GM21528 (cell line): ENCODE results near the gene TNS1.

ENCODE experiments used
- ATAC-seq: cut with Tn5 transposase; IDR thresholded peaks from one replicate; pipeline ENCODE4 v1.9.1; 2021; ENCODE audit warnings: mild to moderate bottlenecking, moderate library complexity; ENCODE audit not compliant: unreplicated experiment, low FRiP score

Gene TNS1

DNA sequence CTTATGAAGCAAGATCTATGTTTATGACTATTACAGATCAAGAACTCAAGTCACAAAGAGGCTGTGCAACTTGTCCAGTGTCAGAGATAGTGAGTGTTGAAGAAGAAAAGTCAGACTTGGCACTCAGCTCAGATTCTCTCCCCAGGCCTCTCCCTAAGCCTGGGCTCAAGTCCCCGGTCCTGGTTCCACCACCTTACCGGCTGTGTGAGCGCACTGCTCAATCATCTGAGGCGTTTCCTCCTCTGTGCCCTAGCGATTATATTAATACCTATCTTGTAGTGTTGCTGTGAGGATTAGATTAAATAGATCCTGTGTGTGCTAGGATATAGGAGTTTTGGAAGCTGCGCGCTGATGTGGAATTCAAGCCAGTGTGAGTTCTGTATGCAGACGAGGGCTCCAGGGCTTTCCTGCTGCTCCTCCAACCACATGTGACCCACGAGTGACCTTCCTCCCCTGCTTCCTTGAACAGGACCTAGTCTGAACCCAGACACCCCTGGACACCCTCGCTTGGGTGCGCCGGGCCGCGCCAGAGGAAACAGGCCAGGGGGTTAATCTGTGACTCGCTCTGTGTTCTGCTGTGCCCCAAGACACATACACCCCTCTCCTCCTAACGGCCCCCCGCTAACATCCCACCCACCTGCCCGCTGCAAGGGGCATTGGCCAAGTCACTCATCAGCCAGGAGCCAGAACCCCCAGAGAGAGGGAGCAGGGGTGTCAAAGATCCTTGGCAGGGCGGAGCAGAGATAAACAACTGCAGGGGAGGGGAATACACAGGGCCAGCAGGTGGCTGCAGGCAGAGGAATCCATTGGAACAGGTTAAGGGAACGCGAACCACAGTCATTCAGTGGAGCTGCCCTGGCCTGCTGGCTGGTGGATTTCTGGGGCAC, 38.3 kb downstream of the TNS1 start:
- ATAC-seq = no peak

GRCh38 chr2:217960351-217960750, 42.4 kb downstream of the TNS1 start:
- no peak for ATAC-seq

DNA sequence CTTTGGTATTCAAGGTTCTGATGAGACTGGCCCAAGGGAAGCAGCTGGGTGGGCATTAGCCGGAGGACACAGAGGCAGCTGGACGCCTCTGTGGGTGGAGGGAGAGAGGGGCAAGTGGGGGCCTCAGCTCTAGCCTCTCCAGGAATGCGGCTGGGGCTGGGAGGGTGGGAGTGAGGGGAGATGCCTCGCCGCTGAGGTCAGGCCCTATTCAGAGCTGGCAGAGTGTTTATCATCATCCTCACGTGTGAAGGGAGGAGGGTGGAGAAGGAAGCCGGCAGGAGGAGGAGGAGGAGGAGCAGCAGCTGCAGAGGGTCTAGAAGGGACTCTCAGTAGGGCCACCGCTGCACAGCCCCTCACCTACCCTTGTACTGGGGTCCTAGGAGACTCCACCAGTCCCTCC, 43.1 kb downstream of the TNS1 start:
- no peak for ATAC-seq

GRCh38 chr2:217958884-217959225, 43.9 kb downstream of the TNS1 start:
- no peak for ATAC-seq

DNA sequence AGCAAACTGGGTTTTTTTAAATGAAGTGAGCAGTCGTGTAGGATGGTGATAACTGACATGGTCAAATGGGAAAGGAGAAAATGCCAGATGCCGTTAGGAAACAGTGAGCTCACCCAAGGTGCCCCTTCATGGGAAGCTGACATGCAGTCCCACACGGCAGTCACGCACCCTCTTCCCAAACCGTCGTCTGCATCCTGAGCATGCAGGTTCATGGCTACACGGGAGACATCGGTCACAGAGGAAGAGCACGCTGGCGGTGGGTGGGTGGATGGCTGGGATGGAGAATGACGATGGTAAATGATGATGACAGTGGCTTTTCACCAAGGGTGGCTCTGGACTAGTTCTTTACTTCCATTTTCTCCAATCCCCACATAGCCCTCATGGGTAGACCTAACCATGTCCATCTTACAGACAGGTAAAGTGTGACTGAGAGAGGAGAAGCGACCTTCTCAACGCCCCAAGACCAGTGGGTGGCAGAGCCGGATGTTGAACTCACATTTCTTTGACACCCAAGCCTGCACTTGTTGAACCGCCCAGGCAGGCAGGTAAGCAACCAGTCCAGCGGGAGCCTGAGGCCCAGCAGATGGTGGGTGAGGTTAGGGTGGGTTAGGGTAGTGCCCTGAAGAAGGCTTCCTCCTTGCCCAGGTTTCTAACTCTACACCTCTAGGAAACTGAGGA, 44.5 kb downstream of the TNS1 start:
- ATAC-seq = no peak

- ATAC-seq = no peak
These were observed 46.0 kb downstream of the TNS1 start for GRCh38 chr2:217956586-217957457.

GRCh38 chr2:217955881-217956493, 46.8 kb downstream of the TNS1 start:
- ATAC-seq = no peak

DNA sequence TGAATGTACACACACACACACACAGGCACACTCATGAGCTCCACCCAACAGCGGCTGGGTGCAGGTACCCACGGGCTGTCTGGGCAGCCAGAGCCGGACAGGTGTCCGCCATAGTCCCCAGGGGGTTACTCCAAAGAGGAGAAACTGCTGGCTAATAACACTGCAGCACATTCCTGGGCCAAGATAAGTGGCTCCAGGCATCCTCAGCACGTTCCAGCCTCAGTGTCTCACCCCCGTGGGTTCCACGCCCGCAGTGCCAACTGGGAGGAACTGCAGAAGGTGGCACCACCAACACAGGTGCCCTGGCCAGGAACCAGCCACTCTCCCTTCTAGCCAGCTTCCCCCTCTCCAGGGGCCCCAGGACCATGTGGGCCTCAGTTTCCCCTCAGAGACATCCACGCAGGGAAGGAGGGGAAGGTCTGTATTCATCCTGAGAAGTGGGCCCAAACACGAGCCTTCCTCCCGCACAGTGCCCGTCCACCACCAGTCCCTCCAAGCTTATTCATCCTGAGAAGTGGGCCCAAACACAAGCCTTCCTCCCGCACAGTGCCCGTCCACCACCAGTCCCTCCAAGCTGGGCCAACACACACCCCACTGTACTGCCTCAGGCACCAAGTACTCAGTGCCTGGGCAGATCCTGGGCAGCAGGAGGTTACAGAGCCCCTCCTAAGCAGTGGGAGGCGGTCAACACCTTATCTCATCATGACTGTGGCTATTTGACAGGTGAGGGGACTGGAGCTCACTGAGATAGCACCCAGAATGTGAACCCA, 47.6 kb downstream of the TNS1 start:
- no peak for ATAC-seq

GRCh38 chr2:217954469-217954868, 48.3 kb downstream of the TNS1 start:
- no peak for ATAC-seq

- no peak for ATAC-seq
These were observed 48.7 kb downstream of the TNS1 start for GRCh38 chr2:217954051-217954450.

- ATAC-seq = no peak
These were observed 49.3 kb downstream of the TNS1 start for GRCh38 chr2:217953531-217953932.

- no peak for ATAC-seq
These were observed 49.7 kb downstream of the TNS1 start for GRCh38 chr2:217953011-217953481.

DNA sequence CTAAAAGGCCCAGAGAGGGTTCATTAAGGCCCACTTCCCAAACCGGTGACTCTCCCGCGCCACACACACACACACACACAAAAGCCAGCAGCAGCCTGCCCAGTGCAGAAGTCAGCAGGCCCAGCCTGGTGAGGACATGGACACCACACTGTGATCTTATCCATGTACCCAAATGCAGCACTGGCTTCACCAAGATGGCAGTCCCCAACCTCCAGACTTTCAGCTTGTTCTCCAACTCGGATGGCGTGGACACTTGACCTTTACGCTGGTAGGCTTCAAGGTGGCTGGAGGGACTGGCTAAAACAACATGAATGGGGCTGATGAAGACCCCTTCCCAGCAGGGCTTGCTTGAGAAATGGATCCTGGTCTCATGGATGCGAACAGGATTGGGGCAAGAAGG, 50.4 kb downstream of the TNS1 start:
- ATAC-seq = no peak

DNA sequence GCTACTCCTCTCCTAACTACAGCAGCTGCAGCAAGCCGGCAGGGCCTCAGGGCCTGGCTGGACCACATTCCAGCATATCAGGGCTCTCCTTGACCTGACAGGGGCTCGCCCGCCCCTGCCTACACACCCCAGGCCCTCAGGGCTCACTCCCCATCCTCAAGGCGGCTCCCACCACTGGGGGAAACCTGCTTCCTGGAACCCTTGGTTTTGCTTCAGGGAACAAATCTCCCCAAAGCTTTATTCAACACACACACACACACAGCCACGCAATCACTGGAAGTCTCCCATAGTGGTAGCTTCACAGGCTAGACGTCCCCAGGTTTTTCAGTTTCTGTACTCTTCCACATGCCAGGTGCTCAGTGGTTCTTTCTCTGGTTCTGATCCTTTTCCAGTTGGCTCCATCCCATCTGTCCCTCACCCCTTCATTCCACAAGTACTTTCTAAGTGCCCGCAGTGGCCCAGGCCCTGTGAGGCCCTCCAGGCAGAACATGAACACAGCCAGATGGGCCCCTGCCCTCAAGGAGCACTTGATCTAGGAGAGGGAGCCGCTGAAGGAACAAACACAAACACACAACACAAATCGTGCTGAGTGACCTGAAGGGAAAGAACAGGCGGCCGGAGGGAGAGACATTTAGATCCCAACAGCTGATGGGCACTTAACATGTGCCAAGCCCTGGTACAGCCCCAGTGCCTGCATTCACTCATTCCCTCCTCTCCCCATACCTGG, 51.1 kb downstream of the TNS1 start:
- ATAC-seq = no peak

DNA sequence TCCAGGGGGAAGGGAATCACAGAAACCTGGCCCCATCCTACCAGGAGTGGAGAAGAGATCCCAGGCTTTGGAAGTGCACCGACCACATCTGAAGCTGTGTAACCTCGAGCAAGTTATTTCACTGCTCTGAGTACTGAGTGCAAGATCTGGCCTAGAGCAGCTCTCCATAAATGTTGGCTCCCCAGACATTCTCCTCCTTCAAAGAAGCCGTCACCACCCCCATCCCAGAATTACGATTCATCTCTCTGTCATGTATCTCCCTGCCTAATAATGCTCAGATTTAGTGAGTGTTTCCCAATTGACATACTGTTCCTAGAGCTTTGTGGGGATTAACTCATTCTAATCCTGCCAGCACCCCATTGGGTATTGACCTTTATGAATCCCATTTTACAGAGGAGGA, 51.7 kb downstream of the TNS1 start:
- ATAC-seq = no peak

- ATAC-seq = no peak
These were observed 52.4 kb downstream of the TNS1 start for GRCh38 chr2:217950401-217950871.

- no peak for ATAC-seq
These were observed 53.3 kb downstream of the TNS1 start for GRCh38 chr2:217949447-217949846.

DNA sequence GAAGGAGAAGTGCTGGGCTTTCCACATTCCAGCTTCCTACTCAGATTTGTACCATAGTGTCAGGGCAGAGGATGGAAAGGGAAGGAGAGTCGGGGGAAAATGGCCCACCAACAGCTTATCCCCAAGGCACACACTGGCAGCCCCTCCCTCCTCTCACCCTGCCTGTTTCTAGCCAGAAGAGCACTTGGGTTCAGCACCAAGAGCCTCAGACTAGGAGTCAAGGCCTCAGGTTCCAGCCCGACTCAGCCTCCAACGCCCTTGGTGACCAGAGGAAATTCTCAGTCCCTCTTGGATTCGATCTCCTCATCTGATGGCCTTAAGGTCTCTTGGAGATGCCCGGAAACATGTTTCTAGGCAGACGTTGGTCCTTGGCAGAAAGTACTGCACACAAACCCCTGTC, 53.9 kb downstream of the TNS1 start:
- ATAC-seq = no peak

DNA sequence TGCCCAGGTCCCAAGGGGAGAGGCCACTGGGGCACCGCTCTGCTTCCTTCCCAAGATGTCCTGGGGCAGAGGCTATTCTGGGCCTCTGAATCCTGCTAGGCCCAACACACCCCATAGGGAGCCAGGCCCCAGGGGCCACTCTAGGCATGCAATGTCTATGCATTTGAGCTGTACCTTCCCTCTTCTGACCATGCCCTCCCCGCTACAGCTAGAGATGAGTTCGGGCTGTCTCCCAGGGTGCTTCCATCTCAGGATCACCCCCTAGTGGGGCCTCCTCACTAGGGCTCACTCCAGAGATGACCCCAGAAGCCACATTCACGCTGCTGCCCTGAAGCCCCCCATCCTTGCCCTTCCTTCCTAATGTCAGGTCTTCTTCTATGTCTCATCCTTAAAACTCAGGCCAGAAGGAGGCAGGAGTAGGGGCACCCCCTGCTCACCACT, 54.4 kb downstream of the TNS1 start:
- ATAC-seq = no peak
